Thoracic aorta (tissue), 2 donors: ENCODE data around the gene ADAMTS17. TPM values are rescaled to one million over a fixed set of nuclear protein-coding genes. Genes with fewer than 3 reads are reported as not detected.

ENCODE experiments used
- ATAC-seq: fragments of 150-250 bp; one replicate; pipeline ENCODE4 v1.8.0; 2017; ENCODE audit warnings: low read depth; ENCODE audit not compliant: insufficient number of reproducible peaks, low FRiP score
- DNase-seq: peaks from one replicate; pipeline ENCODE4 v3.0.0-alpha.2; 2020; ENCODE audit warnings: low spot score
- H3K27ac ChIP-seq, 2 donors: fragments of 200-600 bp; sonication (generic); 1 replicate in 1 of 2; 2 replicates in 1 of 2; pipeline ENCODE4 v1.5.1; 2016; ENCODE audit warnings: mild to moderate bottlenecking in 2 of 2, moderate library complexity in 2 of 2
- H3K27me3 ChIP-seq: fragments of 200-600 bp; sonication (generic); replicated peaks from 2 replicates; pipeline ENCODE4 v1.6.0; 2016; ENCODE audit warnings: mild to moderate bottlenecking; ENCODE audit not compliant: insufficient read depth
- H3K36me3 ChIP-seq: fragments of 200-600 bp; sonication (generic); one replicate; pipeline ENCODE4 v1.5.1; 2016
- H3K4me1 ChIP-seq, 2 donors: fragments of 200-600 bp; sonication (generic); 1 replicate in 1 of 2; 2 replicates in 1 of 2; pipeline versions ENCODE4 v1.5.1 to v1.6.0; 2016; ENCODE audit warnings: low read depth in 2 of 2, mild to moderate bottlenecking in 1 of 2; ENCODE audit not compliant: control insufficient read depth in 1 of 2
- H3K4me3 ChIP-seq: fragments of 200-600 bp; sonication (generic); 2 replicates; pipeline ENCODE4 v1.5.1; 2016; ENCODE audit warnings: mild to moderate bottlenecking
- H3K9me3 ChIP-seq: fragments of 200-600 bp; sonication (generic); 2 replicates; pipeline ENCODE4 v1.5.1; 2016
- total RNA-seq, 2 donors: library from RNA; depleted of rRNA; stranded (reverse); fragments of >200 nt; gene quantifications; one replicate each; pipeline versions ENCODE4 v1.1.0 to v1.2.3, GENCODE V29; 2016
- TF ChIP-seq, protein P1 (sequence below): fragments of 200-600 bp; sonication (generic); IDR thresholded peaks from one replicate; pipeline ENCODE4 v1.5.1; 2019; ENCODE audit warnings: antibody characterized with exemption

ADAMTS17 gene
- total RNA-seq, 2 donors from 2014 or later, result 2.8 to 8.1 TPM

DNA sequence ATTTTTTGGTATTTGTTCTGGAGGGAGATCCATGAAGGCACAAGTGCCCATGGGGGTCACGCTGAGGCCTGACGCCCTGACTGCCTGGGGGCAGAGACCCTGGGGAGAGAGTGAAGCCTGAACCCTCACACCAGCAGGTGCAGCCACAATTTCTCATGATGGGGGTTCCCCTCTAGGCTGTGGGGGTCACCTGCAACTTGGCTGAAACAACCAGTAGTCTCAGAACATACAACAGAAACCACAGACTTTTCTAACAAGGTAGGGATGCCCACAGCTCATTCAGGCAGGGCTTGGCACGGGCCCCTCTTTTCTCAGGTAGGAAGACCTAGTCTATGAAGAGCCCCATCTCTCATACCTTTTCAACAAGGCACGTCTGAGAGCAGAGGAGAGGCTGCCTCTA, 245.1 kb downstream of the ADAMTS17 start:
- Histone ChIP-seq H3K36me3 (no peaks in the 10 kb centered on the region), H3K27me3 (no peaks in the 10 kb centered on the region), H3K4me1 (peaks cover 0 to 6% of the 10 kb centered on the region in 2 donors), H3K27ac (no peak overlapping the region), H3K4me3 (no peak overlapping the region), H3K9me3 (no peaks in the 10 kb centered on the region)
- no peak for ATAC-seq
- TF ChIP-seq, protein P1, sequence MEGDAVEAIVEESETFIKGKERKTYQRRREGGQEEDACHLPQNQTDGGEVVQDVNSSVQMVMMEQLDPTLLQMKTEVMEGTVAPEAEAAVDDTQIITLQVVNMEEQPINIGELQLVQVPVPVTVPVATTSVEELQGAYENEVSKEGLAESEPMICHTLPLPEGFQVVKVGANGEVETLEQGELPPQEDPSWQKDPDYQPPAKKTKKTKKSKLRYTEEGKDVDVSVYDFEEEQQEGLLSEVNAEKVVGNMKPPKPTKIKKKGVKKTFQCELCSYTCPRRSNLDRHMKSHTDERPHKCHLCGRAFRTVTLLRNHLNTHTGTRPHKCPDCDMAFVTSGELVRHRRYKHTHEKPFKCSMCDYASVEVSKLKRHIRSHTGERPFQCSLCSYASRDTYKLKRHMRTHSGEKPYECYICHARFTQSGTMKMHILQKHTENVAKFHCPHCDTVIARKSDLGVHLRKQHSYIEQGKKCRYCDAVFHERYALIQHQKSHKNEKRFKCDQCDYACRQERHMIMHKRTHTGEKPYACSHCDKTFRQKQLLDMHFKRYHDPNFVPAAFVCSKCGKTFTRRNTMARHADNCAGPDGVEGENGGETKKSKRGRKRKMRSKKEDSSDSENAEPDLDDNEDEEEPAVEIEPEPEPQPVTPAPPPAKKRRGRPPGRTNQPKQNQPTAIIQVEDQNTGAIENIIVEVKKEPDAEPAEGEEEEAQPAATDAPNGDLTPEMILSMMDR, result no peak
- no peak for DNase-seq

DNA sequence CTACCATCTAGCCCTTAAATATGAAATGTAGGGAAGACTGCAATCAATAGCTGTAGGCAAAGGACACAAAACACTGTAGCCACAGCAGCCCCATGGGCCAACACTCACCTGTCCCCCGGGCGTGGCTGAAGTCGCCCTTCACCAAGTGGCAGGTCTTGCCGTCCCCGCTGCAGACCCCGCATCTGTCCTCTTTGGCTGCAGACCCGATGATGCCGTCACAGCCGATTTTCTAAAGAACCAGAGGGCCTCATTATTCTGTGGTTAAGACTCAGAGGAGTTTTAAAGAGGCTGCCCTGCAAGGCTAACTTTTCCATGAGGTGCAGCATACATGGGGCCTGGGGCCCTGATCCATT, 245.6 kb downstream of the ADAMTS17 start:
- no peak for DNase-seq
- H3K27ac ChIP-seq, result no peak overlapping the region
- no peak for ATAC-seq
- no peaks in the 10 kb centered on the region for H3K36me3 ChIP-seq
- H3K9me3 ChIP-seq, result no peaks in the 10 kb centered on the region
- H3K27me3 ChIP-seq, result no peaks in the 10 kb centered on the region
- TF ChIP-seq, protein P1, result no peak
- H3K4me3 ChIP-seq, result no peak overlapping the region
- peaks cover 0 to 2% of the 10 kb centered on the region in 2 donors for H3K4me1 ChIP-seq

DNA sequence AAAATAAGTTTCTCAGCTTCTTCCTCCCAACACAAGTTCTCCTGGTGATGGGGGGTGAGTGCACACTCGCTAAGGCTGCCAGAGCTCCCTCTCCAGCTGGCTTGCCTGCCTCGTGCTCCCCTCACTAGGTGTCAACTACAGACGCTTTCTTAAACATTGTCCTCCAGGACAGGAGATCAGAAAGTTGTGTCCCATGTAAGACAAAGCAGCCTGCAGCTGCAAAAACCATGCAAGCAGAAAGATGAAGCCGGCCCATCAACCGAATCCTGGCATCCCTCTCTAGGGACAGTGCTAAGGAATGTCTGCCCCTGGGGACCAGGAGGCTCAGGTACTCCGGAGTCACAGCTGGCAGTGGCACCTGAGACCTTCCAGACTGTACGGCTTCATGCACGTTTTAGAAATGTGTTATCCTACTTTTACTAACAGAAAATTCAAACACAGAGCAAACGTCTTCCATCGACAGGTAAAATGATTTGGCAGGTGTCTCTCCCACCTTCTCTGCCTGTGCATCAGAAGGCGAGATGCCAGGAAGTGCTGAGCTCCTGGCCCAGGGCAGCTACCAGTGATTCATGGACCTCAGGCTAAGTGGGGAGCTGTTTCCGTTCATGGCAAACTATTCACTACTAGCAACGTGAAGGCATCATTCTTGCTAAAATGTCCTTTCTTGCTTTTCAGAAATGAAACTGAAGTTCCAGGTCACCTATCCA, 246.1 kb downstream of the ADAMTS17 start:
- TF ChIP-seq, protein P1, result no peak
- DNase-seq (no peak), ATAC-seq (no peak)
- Histone ChIP-seq H3K27me3 (no peaks in the 10 kb centered on the region), H3K9me3 (no peaks in the 10 kb centered on the region), H3K36me3 (no peaks in the 10 kb centered on the region), H3K27ac (no peak overlapping the region), H3K4me1 (no peaks in the 10 kb centered on the region), H3K4me3 (no peak overlapping the region)

- Histone ChIP-seq H3K4me3 (no peak overlapping the region), H3K27me3 (no peaks in the 10 kb centered on the region), H3K27ac (no peak overlapping the region), H3K36me3 (no peaks in the 10 kb centered on the region), H3K4me1 (no peaks in the 10 kb centered on the region), H3K9me3 (no peaks in the 10 kb centered on the region)
- no peak for ATAC-seq
- TF ChIP-seq, protein P1, result no peak
- DNase-seq, result no peak
Measured at GRCh38 chr15:100094127-100094510, 247.7 kb downstream of the ADAMTS17 start.

DNA sequence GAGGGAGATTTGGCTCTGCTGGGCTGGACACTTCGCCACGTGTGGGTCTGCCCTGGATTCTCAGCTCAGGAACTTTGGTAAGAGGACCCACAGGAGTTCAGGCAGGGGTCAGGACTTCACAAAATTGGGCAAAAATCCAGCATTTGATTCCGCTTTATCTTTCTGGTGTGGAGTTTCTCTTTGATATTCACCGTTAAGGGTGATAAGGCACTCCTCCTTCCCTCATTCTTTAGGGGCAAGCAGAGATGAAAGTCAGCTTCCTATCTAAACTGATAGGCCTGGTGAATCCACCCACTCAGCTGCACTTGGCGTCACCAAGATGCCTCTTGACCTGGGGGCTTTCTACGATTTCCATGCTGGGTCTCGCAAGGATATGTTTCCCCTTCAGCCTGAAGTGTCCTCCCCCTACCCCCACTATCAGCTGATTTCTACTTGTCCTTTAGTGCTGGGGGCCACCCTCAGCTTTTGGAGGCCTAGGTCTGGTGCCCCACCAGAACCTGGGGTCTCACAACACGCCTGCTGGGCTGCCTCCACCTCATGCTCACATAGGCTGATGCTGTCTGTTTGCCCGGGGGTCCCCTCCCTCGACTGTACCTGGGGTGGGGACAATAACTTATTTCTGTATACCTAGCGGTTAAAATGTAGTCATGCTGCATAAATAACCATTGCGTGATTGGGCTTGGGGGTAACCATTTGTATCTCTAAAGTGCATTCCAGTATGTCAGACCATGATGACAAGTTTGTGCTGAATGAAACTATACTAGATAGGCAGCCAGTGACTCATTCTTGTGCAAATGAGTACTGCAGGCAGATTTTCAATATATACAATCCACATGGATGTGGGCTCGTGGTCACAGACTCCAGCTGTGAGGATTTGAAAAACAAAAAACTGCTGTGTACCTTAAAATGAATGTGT, 248.3 kb downstream of the ADAMTS17 start:
- DNase-seq, result no peak
- no peak for ATAC-seq
- TF ChIP-seq, protein P1, result no peak
- Histone ChIP-seq H3K27ac (no peak overlapping the region), H3K4me1 (no peaks in the 10 kb centered on the region), H3K9me3 (no peaks in the 10 kb centered on the region), H3K27me3 (no peaks in the 10 kb centered on the region), H3K4me3 (no peak overlapping the region), H3K36me3 (no peaks in the 10 kb centered on the region)
